Effector memory CD4-positive, alpha-beta T cell (primary cell): ENCODE measurements around the gene ACY1.
A peak's percentile ranks its signal among the peaks of the same experiment; 100 is the strongest.

Source experiments
- DNase-seq, 3 donors: peaks; one replicate each; pipeline ENCODE4 v3.0.0-alpha.2; 2020
- H3K27ac ChIP-seq: 2 replicates; pipeline ENCODE4 v1.7.0; 2013; ENCODE audit warnings: mild to moderate bottlenecking, low read length, moderate library complexity; ENCODE audit not compliant: insufficient read depth, poor library complexity, severe bottlenecking
- H3K27me3 ChIP-seq: replicated peaks from 2 replicates; pipeline ENCODE4 v1.7.0; 2013; ENCODE audit warnings: mild to moderate bottlenecking, low read length; ENCODE audit not compliant: insufficient read depth, control insufficient read depth, poor library complexity, severe bottlenecking
- H3K36me3 ChIP-seq: 2 replicates; pipeline ENCODE4 v1.7.0; 2013; ENCODE audit warnings: mild to moderate bottlenecking, low read length, moderate library complexity; ENCODE audit not compliant: control insufficient read depth, insufficient read depth
- H3K4me1 ChIP-seq: 2 replicates; pipeline ENCODE4 v1.7.0; 2013; ENCODE audit warnings: low read length, mild to moderate bottlenecking; ENCODE audit not compliant: control insufficient read depth, insufficient read depth, poor library complexity, severe bottlenecking
- H3K4me3 ChIP-seq: 2 replicates; pipeline ENCODE4 v1.7.0; 2013; ENCODE audit warnings: low read length, low read depth, mild to moderate bottlenecking; ENCODE audit not compliant: insufficient read depth, poor library complexity, severe bottlenecking
- H3K9me3 ChIP-seq: 2 replicates; pipeline ENCODE4 v1.7.0; 2013; ENCODE audit warnings: mild to moderate bottlenecking, low read length, moderate library complexity; ENCODE audit not compliant: control insufficient read depth

The ACY1 gene

GRCh38 chr3:51966016-51966415 is 17.3 kb upstream of the ACY1 start:
- Histone ChIP-seq H3K27ac (no peak overlapping the region), H3K9me3 (no peaks in the 10 kb centered on the region), H3K27me3 (no peaks in the 10 kb centered on the region), H3K4me3 (no peak overlapping the region), H3K4me1 (peaks cover 16% of the 10 kb centered on the region), H3K36me3 (no peaks in the 10 kb centered on the region)
- DNase-seq = no peak

DNA sequence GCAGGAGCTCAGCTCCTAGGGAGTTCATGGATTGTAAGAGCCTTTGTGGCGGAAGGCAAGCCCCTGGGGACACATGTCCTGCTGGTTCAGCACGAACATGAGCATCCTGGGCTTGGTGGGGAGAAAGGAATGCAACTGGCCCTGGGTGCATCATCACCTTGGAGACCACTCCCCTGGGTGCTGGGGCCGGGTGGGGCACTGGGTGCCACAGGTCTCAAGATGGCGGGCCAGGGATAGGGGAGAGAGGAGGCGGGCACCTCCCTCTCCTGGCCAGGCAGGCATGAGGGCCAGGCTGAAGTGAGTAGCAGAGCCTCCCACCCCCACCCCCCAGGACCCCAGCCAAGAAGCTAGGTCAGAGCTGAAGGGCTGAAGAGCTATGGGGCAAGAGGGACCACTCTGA is 16.8 kb upstream of the ACY1 start:
- H3K9me3 ChIP-seq = no peaks in the 10 kb centered on the region
- H3K27me3 ChIP-seq = no peaks in the 10 kb centered on the region
- peaks cover 16% of the 10 kb centered on the region for H3K4me1 ChIP-seq
- peak overlapping the region; percentile 55 for H3K27ac ChIP-seq
- no peaks in the 10 kb centered on the region for H3K36me3 ChIP-seq
- DNase-seq = no peak
- H3K4me3 ChIP-seq = peak overlapping the region; percentile 53

DNA sequence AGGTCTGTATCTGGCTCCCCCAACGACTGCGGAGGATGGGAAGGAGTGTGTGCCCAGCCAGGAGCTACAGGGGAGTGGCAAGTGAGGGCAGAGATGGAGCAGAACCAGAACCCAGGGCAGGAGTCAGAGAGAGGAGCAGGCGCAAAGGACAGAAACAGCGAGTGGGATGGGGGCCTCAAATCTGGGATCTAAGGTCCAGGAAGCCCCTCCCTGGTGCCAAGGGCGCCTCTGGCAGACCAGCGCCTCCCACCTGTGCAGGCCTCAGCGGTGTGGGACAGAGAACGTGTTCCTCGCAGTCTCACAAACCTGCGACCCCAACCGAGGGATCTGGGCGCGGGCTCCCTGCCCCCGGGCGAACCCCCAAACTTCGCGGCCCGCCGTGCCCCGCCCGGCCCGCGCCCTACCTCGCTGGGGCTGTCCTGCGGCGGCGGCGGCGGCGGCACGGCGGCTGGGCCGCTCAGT is 16.4 kb upstream of the ACY1 start:
- no peaks in the 10 kb centered on the region for H3K27me3 ChIP-seq
- H3K4me3 ChIP-seq = peak overlapping the region; percentile 53
- H3K9me3 ChIP-seq = no peaks in the 10 kb centered on the region
- no peak for DNase-seq
- no peaks in the 10 kb centered on the region for H3K36me3 ChIP-seq
- H3K4me1 ChIP-seq = peaks cover 16% of the 10 kb centered on the region
- H3K27ac ChIP-seq = peak overlapping the region; percentile 55

DNA sequence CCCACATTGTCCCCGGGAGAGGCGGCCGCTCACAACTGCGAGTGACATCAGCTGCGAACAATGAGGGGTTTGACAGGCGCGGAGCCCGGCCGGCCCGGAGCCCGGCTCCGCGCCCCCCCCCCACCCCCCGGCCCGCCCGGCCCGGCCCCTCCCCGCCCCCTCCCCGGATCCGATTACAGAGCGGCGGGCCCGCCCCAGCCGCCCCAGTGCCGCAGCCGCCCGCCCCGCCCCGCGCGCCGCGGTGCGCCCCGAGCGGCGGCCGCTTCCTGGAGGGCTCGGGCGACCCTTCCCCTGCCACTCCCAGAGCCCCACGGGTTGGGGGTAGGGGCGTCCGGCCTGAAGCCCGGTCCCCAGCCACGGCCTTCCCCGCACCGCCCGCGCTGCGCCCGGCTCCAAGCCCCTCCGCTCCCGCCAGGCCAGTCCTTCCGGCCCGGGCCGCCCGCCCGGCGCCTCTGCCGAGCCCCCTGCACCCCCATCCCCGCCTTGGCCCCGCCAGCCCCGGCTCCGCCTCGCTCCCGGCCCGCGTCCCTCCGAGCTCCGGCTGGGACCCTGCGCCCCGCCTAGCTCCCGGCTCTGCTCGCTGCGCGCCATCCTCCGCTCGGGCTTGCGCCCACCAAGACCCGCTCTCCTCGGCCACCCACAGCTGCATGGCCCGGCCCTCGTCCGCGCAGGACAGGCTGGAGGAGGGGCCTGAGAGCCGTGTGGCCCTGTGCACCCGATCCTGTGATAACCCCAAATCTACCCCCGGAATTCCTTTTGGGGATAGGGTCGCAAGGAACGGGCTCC is 15.8 kb upstream of the ACY1 start, which contains the start of gene PCBP4:
TSS of gene PCBP4 (minus strand) at position 71 of the 786 bp plus-strand sequence. CDS start 6,214 bp downstream, outside the sequence.
- peak within 1 kb of the TSS; percentile 55 for H3K27ac ChIP-seq
- peaks cover 16% of the 10 kb centered on the region for H3K4me1 ChIP-seq
- no peaks in the 10 kb centered on the region for H3K9me3 ChIP-seq
- peak in 2 of 3 donors; percentile 28 to 31 for DNase-seq
- H3K36me3 ChIP-seq = no peaks in the 10 kb centered on the region
- H3K27me3 ChIP-seq = no peaks in the 10 kb centered on the region
- peak within 1 kb of the TSS; percentile 53 for H3K4me3 ChIP-seq

DNA sequence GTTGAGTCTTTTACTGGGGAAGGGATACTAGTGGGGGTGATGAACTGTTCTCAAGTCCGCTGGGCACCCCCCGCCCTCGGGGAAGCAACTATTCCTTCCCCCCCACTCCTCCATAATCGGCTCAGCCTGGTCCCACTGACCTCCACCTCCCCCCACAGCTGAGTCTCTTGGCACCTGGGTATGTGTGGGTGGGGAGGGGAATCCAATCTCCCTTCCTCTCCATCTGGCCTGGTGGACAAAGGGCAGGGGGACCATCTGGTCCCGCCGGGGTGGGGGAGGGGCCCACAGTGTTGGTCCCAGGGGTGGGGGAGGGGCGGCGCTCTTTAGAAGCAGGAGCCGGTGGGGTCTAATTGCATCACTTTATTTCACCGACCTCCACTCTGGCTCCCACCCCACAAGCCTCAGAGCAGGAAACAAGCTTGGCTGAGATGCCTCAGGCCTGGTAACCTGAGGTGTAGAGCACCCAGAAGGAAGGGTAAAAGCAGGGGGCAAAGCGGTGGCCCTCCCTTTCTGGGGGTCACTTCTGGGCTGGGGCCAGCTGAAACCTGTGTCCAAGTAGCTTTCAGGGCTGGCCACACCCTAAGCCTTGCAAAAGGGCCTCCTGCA is 15.1 kb upstream of the ACY1 start:
- H3K9me3 ChIP-seq = no peaks in the 10 kb centered on the region
- peak overlapping the region; percentile 44 for H3K27ac ChIP-seq
- H3K4me1 ChIP-seq = peaks cover 16% of the 10 kb centered on the region
- no peaks in the 10 kb centered on the region for H3K36me3 ChIP-seq
- DNase-seq = no peak
- peak overlapping the region; percentile 48 for H3K4me3 ChIP-seq
- no peaks in the 10 kb centered on the region for H3K27me3 ChIP-seq

DNA sequence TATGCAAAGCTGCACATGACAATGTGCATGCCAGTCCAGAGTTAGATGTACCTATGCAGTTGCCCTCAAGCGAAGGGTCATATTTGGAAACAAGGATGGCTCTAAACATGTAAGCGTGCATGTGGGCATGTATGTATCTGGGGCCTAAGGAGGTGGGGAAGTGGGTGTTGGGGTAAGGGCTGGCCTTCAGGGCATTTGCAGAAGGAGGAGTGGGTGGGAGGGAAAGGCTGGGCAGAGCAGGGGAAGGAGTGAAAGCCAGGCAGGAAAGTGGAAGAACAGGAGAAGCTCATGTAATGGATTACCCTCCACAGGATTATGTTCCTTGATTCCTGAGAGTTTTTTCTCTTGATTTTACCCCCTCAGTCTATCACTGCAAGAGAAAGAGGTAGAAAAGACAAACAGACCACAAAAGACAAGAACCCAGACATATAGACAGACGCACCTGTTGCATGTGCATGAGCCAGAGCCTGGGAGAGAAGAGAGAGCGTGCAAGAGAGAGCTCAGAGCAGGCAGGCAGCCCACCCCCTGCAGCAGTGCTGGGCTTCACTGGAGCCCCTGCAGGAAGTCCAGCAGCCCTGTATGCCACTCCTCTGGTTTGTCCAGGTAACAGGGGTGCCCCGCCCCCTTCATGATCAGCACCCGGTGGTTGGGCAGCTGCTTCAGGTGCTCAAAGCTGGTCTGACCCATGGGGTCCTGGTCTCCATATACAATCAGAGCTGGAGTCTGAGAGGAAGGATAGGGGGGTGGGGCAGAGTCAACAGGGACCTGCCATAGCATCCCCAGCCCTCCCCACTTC is 14.3 kb upstream of the ACY1 start:
- H3K27me3 ChIP-seq = no peaks in the 10 kb centered on the region
- no peaks in the 10 kb centered on the region for H3K9me3 ChIP-seq
- no peak overlapping the region for H3K27ac ChIP-seq
- DNase-seq = no peak
- no peaks in the 10 kb centered on the region for H3K36me3 ChIP-seq
- H3K4me3 ChIP-seq = no peak overlapping the region
- H3K4me1 ChIP-seq = peaks cover 18% of the 10 kb centered on the region

DNA sequence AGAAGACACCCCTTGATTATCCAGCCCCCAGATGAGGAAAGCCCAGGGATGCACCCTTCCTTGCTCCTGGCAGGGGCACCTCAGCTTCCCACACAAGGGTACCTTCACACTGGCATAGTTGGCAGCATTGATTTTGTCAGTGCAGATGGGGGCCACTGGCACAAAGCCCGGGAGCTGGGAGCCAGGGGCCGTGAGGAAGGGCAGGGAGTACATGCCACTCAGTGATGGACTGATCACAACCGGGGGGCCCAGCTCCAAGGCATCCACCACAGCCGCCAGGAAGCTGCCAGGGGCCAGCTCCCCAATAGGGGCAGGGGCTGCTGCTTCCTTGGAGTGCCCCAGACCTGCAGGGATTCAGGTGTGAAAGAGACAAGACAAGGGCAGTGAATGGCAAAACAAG is 13.5 kb upstream of the ACY1 start:
- Histone ChIP-seq H3K9me3 (no peaks in the 10 kb centered on the region), H3K27ac (no peak overlapping the region), H3K4me1 (peaks cover 23% of the 10 kb centered on the region), H3K36me3 (no peaks in the 10 kb centered on the region), H3K27me3 (no peaks in the 10 kb centered on the region), H3K4me3 (no peak overlapping the region)
- DNase-seq = no peak

- Histone ChIP-seq H3K27me3 (no peaks in the 10 kb centered on the region), H3K4me1 (peaks cover 23% of the 10 kb centered on the region), H3K9me3 (no peaks in the 10 kb centered on the region), H3K4me3 (no peak overlapping the region), H3K27ac (no peak overlapping the region), H3K36me3 (no peaks in the 10 kb centered on the region)
- no peak for DNase-seq
Observed at GRCh38 chr3:51970606-51971300, 12.6 kb upstream of the ACY1 start.

GRCh38 chr3:51971350-51971749 is 12.0 kb upstream of the ACY1 start:
- Histone ChIP-seq H3K27me3 (no peaks in the 10 kb centered on the region), H3K4me1 (peaks cover 17% of the 10 kb centered on the region), H3K36me3 (no peaks in the 10 kb centered on the region), H3K9me3 (no peaks in the 10 kb centered on the region), H3K27ac (no peak overlapping the region), H3K4me3 (no peak overlapping the region)
- no peak for DNase-seq
